ENCODE measurements around the gene HOXB9.

Gene HOXB9

DNA sequence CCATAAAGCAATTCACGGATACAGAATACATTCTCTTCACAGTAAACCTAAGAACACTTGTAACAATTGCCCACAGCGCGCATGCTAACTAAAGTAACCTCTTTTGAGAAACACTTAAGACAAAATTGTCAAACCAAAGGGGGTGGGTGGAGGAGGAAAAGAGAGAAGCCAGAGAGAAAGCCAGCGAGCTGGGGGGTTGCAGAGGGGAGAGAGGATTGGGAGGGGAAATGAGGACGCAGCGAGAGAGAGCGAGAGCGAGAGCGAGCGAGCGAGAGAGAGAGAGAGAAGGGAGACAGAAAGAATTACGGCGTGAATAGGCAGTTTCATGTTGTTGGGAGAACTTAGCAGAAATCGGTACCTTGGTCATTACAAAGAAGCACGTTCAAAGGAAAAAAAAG lies 13.7 kb downstream of the HOXB9 start:
- ATAC-seq: peak; percentile 6
- TF ChIP-seq SNAI2 (CRISPR knock-in tag; IDR thresholded peaks at IDR 0.05): no peak
- no peak for TF ChIP-seq ISL1 (CRISPR knock-in tag; IDR thresholded peaks at IDR 0.05)
- TF ChIP-seq ZNF70 (CRISPR knock-in tag; IDR thresholded peaks at IDR 0.05): no peak
- TF ChIP-seq ZC3H10 (CRISPR knock-in tag; IDR thresholded peaks at IDR 0.05): no peak
- TF ChIP-seq ZNF565 (CRISPR knock-in tag; conservative IDR thresholded peaks at IDR 0.05; ENCODE audit: low read depth): no peak
- TF ChIP-seq, protein P1, sequence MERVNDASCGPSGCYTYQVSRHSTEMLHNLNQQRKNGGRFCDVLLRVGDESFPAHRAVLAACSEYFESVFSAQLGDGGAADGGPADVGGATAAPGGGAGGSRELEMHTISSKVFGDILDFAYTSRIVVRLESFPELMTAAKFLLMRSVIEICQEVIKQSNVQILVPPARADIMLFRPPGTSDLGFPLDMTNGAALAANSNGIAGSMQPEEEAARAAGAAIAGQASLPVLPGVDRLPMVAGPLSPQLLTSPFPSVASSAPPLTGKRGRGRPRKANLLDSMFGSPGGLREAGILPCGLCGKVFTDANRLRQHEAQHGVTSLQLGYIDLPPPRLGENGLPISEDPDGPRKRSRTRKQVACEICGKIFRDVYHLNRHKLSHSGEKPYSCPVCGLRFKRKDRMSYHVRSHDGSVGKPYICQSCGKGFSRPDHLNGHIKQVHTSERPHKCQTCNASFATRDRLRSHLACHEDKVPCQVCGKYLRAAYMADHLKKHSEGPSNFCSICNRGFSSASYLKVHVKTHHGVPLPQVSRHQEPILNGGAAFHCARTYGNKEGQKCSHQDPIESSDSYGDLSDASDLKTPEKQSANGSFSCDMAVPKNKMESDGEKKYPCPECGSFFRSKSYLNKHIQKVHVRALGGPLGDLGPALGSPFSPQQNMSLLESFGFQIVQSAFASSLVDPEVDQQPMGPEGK (CRISPR knock-in tag; IDR thresholded peaks at IDR 0.05; ENCODE audit: borderline replicate concordance): no peak

DNA sequence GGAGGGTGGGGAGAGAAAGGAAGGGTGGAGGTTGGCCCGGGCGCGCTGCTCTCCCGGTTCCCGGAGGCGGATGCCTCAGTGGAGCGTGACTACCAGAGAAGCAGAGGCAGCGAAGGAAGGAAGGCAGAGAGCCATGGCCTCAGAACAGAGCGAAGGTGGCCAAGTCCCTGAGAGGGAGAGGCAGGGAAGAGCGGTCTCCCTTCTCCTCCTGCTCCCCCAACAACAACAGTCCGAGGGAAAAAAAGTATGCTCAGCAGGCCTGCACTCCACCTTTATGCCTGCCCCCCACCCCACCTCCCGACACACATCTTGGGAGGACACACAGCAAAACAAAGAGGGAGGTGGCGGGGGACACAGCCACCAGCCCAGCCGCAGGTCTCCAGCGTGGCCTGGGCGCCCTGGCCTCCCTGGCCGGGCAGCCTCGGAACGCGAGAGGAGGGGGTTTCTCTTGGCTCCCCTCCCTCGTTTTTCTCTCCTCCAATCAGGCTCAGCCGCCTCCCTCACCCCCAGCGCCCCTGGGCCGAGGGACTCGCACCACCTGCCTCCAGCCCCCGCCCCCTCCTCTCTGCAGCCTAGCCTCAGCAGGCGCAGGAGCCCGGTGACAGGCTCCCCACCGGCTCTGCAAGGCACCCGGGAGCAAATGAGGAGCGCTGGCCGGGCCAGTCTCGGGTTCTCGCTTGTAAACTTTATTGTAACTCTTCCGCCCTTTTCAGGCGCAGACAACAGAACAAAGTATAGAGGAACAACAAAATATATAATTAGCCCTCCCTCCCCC lies 14.3 kb downstream of the HOXB9 start:
- no peak for ATAC-seq
- no peak for TF ChIP-seq ZNF8 (CRISPR knock-in tag; IDR thresholded peaks at IDR 0.05)
- TF ChIP-seq ARNTL (CRISPR knock-in tag; IDR thresholded peaks at IDR 0.05; ENCODE audit: borderline replicate concordance, low read depth): no peak
- TF ChIP-seq, protein P2, sequence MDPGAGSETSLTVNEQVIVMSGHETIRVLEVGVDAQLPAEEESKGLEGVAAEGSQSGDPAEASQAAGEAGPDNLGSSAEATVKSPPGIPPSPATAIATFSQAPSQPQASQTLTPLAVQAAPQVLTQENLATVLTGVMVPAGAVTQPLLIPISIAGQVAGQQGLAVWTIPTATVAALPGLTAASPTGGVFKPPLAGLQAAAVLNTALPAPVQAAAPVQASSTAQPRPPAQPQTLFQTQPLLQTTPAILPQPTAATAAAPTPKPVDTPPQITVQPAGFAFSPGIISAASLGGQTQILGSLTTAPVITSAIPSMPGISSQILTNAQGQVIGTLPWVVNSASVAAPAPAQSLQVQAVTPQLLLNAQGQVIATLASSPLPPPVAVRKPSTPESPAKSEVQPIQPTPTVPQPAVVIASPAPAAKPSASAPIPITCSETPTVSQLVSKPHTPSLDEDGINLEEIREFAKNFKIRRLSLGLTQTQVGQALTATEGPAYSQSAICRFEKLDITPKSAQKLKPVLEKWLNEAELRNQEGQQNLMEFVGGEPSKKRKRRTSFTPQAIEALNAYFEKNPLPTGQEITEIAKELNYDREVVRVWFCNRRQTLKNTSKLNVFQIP (CRISPR knock-in tag; IDR thresholded peaks at IDR 0.05; ENCODE audit: borderline replicate concordance, low read depth): no peak
- TF ChIP-seq ZNF565 (CRISPR knock-in tag; conservative IDR thresholded peaks at IDR 0.05; ENCODE audit: low read depth): no peak
- TF ChIP-seq, protein P3, sequence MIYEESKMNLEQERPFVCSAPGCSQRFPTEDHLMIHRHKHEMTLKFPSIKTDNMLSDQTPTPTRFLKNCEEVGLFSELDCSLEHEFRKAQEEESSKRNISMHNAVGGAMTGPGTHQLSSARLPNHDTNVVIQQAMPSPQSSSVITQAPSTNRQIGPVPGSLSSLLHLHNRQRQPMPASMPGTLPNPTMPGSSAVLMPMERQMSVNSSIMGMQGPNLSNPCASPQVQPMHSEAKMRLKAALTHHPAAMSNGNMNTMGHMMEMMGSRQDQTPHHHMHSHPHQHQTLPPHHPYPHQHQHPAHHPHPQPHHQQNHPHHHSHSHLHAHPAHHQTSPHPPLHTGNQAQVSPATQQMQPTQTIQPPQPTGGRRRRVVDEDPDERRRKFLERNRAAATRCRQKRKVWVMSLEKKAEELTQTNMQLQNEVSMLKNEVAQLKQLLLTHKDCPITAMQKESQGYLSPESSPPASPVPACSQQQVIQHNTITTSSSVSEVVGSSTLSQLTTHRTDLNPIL (CRISPR knock-in tag; IDR thresholded peaks at IDR 0.05; ENCODE audit: low read depth): no peak
- no peak for TF ChIP-seq ZNF70 (CRISPR knock-in tag; IDR thresholded peaks at IDR 0.05)
- TF ChIP-seq ZC3H10 (CRISPR knock-in tag; IDR thresholded peaks at IDR 0.05): no peak
- no peak for TF ChIP-seq ZFP3 (CRISPR knock-in tag; IDR thresholded peaks at IDR 0.05)
- no peak for TF ChIP-seq GLIS3 (CRISPR knock-in tag; IDR thresholded peaks at IDR 0.05)
- TF ChIP-seq, protein P1 (CRISPR knock-in tag; IDR thresholded peaks at IDR 0.05; ENCODE audit: borderline replicate concordance): no peak
- TF ChIP-seq CSDC2 (CRISPR knock-in tag; IDR thresholded peaks at IDR 0.05): no peak
- TF ChIP-seq RARB (CRISPR knock-in tag; IDR thresholded peaks at IDR 0.05): no peak
- TF ChIP-seq, protein P4, sequence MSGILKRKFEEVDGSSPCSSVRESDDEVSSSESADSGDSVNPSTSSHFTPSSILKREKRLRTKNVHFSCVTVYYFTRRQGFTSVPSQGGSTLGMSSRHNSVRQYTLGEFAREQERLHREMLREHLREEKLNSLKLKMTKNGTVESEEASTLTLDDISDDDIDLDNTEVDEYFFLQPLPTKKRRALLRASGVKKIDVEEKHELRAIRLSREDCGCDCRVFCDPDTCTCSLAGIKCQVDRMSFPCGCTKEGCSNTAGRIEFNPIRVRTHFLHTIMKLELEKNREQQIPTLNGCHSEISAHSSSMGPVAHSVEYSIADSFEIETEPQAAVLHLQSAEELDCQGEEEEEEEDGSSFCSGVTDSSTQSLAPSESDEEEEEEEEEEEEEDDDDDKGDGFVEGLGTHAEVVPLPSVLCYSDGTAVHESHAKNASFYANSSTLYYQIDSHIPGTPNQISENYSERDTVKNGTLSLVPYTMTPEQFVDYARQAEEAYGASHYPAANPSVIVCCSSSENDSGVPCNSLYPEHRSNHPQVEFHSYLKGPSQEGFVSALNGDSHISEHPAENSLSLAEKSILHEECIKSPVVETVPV (CRISPR knock-in tag; IDR thresholded peaks at IDR 0.05): no peak
- no peak for TF ChIP-seq ESRRG (CRISPR knock-in tag; IDR thresholded peaks at IDR 0.05)
- TF ChIP-seq, protein P5, sequence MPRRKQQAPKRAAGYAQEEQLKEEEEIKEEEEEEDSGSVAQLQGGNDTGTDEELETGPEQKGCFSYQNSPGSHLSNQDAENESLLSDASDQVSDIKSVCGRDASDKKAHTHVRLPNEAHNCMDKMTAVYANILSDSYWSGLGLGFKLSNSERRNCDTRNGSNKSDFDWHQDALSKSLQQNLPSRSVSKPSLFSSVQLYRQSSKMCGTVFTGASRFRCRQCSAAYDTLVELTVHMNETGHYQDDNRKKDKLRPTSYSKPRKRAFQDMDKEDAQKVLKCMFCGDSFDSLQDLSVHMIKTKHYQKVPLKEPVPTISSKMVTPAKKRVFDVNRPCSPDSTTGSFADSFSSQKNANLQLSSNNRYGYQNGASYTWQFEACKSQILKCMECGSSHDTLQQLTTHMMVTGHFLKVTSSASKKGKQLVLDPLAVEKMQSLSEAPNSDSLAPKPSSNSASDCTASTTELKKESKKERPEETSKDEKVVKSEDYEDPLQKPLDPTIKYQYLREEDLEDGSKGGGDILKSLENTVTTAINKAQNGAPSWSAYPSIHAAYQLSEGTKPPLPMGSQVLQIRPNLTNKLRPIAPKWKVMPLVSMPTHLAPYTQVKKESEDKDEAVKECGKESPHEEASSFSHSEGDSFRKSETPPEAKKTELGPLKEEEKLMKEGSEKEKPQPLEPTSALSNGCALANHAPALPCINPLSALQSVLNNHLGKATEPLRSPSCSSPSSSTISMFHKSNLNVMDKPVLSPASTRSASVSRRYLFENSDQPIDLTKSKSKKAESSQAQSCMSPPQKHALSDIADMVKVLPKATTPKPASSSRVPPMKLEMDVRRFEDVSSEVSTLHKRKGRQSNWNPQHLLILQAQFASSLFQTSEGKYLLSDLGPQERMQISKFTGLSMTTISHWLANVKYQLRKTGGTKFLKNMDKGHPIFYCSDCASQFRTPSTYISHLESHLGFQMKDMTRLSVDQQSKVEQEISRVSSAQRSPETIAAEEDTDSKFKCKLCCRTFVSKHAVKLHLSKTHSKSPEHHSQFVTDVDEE (CRISPR knock-in tag; IDR thresholded peaks at IDR 0.05): no peak
- no peak for TF ChIP-seq PPARA (CRISPR knock-in tag; IDR thresholded peaks at IDR 0.05; ENCODE audit: borderline replicate concordance)
- no peak for TF ChIP-seq OSR1 (CRISPR knock-in tag; IDR thresholded peaks at IDR 0.05)
- no peak for TF ChIP-seq ZFP30 (CRISPR knock-in tag; IDR thresholded peaks at IDR 0.05)
- TF ChIP-seq SNAI2 (CRISPR knock-in tag; IDR thresholded peaks at IDR 0.05): no peak

Data from SK-N-SH treated with all-trans-retinoic acid at 6 μM for 48 hours (cell line).